Astrocyte (in vitro differentiated cells and primary cell): ENCODE data around the gene VWA5B1.

Experiments
- EZH2 ChIP-seq: IDR thresholded peaks from 2 replicates; pipeline ENCODE4 v1.6.1; 2012; ENCODE audit warnings: mild to moderate bottlenecking, low read length, inconsistent platforms; ENCODE audit not compliant: insufficient read depth
- TF ChIP-seq, protein P1 (sequence below): IDR thresholded peaks from 2 replicates; pipeline ENCODE4 v1.5.1; 2011; ENCODE audit warnings: low read depth, mild to moderate bottlenecking, inconsistent platforms, low read length, moderate library complexity; ENCODE audit not compliant: insufficient read depth

DNA sequence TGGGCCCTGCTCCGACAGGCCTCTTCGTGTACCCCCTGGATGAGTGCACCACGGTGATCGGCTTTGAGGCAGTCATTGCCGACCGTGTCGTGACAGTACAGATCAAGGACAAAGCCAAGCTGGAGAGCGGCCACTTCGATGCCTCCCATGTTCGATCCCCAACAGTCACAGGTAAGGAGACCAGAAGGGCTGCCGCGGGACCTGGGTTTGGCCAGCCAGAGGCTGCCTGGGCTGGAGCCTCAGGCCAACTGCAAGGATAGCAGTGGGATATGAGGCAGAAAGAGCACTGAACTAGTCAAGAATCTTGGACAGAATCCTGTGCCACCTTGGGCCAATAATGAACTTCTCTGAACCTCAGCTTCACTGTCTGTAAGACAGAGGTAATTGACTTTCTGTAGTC, 22.1 kb downstream of the VWA5B1 start:
- TF ChIP-seq, protein P1, sequence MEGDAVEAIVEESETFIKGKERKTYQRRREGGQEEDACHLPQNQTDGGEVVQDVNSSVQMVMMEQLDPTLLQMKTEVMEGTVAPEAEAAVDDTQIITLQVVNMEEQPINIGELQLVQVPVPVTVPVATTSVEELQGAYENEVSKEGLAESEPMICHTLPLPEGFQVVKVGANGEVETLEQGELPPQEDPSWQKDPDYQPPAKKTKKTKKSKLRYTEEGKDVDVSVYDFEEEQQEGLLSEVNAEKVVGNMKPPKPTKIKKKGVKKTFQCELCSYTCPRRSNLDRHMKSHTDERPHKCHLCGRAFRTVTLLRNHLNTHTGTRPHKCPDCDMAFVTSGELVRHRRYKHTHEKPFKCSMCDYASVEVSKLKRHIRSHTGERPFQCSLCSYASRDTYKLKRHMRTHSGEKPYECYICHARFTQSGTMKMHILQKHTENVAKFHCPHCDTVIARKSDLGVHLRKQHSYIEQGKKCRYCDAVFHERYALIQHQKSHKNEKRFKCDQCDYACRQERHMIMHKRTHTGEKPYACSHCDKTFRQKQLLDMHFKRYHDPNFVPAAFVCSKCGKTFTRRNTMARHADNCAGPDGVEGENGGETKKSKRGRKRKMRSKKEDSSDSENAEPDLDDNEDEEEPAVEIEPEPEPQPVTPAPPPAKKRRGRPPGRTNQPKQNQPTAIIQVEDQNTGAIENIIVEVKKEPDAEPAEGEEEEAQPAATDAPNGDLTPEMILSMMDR = no peak
- TF ChIP-seq EZH2 = no peak
